NCI-H1436 (cell line): Measurements from ENCODE around the gene CLEC7A.

ENCODE experiments used
- DNase-seq: peaks from one replicate; lab custom pipeline; 2025; lab: John Stamatoyannopoulos, UW

CLEC7A gene

DNA sequence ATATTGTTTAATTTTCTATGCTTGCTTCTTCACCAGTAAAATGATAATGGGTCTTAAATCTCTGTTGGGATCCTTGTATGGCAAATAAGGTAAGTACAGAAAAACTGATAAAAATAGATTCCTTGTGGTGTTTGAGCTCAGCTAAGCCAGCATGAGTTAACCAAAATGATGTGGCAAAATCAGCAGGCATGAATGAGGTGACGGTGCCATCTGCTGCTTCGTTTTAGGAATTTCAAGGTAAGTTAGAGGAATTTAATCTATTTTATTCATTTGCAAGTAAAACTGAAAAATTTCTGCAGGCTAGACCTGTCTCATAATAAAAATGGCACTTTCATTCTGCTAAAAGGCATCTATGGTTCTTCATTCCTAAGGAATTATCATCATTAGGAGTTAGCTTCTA lies 10.0 kb upstream of the CLEC7A start:
- peak; percentile 0 for DNase-seq

DNA sequence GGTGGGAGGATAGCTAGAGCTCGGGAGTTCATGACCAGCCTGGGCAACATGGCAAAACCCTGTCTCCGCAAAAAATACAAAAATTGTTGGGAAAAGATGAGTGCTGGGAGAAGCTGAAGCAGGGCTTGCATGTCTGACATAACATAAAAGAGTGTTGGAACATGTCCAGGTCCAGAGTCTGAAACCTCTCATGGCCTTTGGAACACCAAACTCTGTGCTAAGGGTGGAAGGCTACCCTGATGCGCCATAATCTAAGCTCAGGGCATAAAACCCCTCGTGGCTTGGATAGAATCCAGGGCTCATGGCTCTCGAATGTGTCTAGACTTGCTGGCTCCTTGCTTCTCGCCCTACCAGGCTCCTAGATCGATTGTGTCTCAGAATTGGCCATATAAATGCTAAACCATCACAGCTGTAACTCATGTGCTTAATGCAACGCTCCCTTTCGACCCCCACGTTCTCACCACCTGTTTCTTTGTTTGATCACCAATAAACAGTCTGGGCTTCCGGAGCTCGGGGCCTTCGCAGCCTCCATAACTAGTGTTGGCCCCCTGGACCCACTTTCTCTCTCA lies 6.7 kb upstream of the CLEC7A start:
- DNase-seq, result no peak

DNA sequence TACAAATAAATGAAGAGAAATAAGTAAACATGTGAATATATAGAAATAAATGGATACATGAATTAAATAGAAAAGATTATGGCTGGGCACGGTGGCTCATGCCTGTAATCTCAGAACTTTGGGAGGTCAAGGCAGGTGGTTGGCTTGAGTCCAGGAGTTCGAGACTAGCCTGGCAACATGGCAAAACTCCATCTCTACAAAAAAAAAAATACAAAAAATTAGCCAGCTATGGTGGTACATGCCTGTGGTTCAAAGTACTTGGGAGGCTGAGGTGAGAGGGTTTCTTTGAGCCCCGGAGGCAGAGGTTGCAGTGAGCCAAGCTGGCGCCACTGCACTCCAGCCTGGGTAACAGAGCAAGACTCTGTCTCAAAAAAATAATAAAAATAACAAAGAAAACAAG lies 5.1 kb upstream of the CLEC7A start:
- no peak for DNase-seq

DNA sequence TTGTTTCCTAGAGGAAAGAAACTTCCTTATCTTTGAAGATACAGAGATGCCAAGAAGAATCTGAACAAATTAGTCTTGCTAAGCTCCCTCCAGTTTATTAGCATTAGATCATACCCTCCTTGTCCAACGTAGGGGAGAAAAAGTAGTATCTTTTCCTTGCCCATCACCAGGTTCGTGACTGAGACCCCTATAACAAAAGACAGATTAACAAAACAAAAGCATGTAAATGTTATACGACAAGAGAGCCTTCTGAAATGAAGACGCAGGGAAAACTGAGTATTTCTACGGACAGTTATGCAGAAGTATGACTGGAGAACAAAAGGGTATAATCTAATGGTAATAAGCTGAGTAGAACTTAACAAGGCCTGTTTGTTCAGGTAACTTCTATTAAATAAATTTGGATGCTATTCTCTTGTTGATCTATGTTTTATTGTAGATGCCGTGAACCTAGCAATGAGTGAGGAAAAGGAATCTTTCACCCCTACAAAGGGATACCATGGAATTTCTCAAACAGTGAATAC lies 2.9 kb upstream of the CLEC7A start:
- DNase-seq, result no peak

DNA sequence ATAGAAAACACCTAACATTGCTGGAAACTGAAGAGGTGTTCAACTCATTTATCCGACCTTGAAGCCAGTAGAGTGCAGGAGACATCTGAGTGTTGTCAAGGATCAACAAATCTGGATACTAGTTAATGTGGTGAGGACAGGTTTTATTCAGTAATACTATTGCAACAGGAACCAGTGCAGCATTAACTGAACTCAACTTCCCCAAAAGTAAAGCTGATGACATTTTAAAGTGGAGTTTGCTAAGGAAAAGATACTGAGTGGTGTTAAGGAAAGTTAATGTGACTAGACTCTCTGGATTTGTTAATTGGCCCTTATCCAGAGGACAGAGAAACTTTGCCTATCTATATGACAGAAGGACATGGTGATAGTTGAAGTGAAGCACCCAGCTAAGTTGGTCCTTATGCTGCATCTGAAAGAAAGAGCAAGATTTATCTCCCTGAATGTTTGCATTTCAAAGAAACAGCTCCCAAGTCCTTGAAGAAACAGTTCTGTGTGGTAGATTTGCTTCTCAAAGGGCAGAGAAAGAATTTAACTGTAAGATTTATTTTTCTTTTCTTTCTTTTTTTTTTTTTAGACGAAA lies 1.2 kb upstream of the CLEC7A start:
- DNase-seq, result no peak

DNA sequence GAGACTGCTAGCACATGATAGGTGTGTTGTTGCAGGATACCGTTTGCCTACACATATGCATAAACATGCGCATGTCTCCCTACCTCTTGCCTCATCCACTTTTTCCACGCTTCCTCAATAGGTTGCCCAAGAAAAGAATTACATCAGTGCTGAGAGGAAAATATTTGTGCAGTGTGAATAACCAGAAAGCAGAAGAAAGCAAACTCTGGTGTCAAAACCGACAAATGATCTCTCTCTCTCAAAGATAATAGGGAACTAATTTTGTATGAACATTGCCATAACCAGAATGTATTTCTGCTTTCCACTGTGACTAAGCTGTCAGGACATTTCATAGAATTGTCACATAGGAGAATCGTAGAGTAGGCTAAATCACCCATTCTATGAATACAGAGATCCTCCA lies 1.3 kb downstream of the CLEC7A start:
- DNase-seq, result no peak

DNA sequence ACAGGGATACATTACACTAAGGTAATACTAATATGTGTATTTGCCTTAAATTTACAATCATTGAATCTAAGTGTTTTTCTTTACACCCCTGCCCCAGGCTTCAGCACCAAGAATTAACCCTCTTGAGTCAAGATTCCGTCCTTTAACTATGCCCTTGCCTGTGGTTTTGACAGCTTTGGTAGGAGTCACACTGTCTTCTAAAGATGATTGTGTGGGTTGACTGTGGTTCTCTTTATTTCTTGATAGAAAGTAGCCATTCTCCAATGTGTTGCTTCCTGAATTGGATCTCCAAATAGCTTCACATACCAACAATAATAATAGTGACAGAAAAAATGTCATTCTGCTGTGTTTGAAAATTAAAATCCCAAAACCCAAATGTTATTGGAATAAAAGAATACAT lies 3.6 kb downstream of the CLEC7A start:
- no peak for DNase-seq

DNA sequence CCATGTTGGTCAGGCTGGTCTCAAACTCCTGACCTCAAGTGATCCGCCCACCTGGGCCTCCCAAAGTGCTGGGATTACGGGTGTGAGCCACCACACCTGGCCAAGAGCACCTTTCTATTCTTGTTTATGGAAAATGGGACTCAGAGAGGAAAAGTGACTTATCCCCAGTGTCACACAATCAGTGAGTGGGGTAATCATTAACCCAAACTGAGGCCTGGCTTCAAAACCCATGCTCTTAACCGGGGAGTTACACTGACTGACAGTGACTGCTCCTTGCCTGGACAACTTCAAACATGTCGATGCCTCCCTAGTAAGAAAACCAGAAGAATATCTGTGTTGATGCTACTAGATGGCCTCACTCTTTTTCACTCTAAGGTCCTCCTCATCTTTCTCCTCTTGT lies 7.3 kb downstream of the CLEC7A start:
- no peak for DNase-seq

DNA sequence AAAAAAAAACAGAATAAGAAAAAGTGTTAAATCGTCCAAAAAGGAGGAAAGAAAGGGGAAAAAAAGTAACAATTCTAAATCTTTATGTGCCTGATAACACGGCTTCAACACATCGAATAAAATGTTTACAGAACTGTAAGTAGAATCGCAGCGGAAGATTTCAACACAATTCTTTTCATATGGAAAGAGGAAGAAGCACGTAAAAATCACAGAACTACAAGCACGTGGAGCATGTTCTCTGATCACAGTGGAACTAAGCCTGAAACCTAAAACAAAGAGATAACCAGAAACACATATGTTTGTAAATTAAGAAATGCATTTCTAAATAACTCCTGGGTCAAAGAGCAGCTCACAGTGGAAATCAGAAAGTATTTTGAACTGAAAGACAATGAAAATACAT lies 8.7 kb downstream of the CLEC7A start:
- DNase-seq, result no peak

DNA sequence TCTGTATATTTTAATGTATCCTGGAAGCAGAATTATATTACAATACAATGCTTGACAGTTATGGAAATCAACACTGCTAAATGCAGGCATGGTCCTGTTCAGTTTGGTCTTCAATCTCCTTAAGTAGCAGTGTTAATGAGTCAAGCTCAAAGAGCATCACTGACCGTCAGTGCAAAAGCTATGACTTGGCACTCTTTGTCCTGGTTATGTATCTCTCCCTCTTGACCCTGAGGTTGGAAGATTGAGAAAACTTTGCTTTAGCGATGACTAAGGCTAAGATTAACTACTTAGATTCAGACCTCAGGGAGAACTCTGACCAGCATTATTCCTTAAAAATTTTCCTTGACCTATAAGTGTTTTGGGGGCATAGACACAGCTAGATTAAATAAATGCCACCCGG lies 10.9 kb downstream of the CLEC7A start:
- no peak for DNase-seq

DNA sequence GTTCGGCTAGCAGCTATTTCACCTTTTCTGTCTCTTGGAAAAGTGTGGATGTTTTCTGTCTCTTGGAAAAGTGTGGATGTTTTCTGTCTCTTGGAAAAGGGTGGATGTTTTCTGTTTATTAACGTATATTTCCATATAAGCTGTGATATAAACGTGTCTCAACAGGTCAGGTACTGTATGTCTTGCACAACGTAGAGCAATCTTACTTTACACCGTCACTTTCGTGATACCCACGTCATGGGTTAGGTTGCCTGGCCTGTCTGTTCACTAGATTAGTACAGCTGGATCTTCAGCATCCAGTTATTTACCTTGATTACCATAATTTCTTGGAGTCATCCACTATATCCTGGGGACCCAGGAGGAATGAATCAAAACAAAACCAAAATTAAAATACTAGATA lies 14.1 kb downstream of the CLEC7A start:
- DNase-seq, result no peak

DNA sequence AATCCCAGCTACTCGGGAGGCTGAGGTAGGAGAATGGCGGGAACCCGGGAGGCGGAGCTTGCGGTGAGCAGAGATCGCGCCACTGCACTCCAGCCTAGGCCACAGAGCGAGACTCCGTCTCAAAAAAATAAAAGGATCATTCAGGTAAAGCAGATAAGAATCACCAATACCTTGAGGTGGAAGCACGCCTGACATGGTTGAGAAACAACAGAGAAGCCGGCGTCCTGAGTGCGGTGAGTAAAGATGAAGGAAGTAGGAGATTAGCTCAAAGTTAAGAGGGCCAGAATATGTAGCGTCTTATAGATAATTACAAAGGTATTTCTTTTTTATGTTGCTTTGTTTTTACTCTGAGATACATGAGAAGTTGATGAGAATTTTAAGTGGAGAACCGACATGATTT lies 14.7 kb downstream of the CLEC7A start:
- DNase-seq, result no peak

DNA sequence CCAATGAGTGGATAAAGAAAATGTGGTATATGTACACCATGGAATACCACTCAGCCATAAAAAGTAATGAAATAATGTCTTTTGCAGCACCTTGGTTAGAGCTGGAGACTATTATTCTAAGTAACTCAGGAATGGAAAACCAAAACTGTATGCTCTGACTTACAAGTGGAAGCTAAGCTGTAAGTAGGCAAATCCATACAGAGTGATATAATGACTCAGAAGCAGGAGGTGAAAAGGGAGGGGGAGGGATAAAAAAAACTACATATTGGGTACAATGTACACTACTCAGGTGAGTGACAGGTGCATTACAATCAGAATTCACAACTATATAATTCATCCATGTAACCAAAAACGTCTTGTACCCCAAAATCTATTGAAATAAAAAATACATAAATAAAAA lies 16.1 kb downstream of the CLEC7A start:
- no peak for DNase-seq

DNA sequence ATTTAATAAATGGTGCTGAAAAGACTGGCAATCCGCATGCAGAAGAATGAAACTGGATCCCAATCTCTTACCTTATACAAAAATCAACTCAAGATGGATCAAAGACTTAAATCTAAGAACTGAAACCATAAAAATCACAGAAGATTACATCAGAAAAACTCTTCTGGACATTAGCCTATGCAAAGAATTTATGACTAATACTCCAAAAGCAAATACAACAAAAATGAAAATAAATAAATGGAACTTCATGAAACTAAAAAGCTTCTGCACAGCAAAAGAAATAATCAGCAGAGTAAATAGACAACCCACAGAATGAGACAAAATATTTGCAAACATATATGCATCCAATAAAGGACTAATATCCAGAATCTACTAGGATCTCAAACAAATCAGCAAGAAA lies 16.9 kb downstream of the CLEC7A start:
- DNase-seq, result no peak

DNA sequence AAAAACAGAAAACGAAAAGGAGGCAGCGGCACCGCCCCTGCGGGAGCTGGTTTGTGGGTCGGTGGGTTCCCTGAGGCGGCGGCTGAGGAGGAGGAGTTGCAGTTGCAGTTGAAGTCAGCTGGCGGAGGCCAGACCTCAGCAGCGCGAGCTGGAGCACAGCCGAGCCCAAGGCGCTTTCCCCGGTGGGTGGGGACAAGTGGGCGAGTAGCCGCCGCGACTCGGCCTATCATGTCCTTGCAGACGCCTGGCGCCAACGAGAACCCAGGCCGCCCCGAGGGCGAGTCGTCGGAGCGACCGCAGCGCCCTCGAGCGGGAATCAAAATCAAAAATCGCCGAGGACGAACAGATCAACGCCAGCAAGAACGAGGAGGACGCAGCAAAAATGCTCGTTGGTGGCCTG lies 18.5 kb downstream of the CLEC7A start:
- no peak for DNase-seq

DNA sequence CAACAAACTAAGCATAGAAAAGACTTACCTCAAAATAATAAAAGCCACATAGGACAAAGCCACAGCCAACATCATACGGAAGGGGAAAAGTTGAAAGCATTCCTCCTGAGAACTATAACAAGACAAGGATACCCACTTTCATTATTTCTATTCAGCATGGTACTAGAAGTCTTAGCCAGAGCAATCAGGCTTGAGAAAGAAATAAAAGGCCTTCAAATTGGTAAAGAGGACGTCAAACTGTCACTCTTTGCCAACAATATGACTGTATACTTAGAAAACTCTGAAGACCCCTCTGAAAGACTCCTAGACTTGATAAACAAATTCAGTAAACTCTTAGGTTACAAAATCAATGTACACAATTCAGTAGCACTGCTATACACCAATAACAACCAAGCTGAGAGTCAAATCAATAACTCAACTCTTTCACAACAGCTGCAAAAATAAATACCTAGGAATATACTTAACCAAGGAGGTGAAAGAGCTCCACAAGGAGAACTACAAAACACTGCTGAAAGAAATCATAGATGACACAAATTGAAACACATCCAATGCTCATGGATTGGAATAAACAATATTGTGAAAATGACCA lies 19.6 kb downstream of the CLEC7A start:
- no peak for DNase-seq

DNA sequence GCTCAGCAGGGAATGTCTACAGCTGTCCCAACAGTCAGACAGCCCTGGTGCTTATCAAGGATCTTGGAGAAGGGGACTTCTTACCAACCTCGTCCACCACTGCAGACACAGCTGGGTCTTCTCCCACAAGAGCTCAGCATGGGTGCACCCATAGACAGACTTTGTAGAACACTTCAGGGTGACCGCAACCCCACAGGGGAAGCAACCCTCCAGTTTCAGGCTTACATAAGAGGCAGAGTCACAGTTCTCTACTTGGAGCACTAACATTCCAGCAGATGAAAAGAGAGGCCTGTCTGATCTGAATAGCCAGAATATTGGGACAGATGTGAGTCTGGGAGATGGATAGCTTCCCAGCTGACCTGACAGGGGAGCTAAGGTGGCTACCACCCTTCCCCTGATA lies 27.7 kb downstream of the CLEC7A start:
- no peak for DNase-seq

DNA sequence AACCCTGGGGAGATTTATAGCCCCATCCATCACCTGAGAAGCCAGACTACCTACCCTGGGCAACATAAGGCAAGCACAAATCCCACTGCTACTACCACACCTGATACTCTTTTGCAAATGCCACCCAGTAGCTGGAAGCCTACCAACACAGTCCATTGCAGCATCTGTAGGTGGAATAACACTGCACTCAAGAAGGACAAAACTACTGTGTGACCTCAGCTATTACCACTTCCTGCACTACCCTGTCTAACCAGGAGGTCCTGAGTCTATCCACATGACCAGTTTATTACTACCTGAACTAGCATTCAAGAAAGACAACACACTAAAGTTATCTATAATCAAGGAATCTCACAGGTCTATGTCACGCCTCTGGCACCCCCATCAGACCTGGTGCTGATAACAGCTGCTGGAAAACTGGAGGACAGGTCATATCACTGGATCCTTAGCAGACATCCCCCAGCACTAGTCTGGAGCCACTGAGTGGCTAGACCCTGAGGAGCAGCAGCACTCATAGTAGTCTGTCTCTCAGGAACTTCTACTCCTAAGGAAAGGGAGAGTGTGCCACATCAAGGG lies 28.3 kb downstream of the CLEC7A start:
- DNase-seq, result no peak

DNA sequence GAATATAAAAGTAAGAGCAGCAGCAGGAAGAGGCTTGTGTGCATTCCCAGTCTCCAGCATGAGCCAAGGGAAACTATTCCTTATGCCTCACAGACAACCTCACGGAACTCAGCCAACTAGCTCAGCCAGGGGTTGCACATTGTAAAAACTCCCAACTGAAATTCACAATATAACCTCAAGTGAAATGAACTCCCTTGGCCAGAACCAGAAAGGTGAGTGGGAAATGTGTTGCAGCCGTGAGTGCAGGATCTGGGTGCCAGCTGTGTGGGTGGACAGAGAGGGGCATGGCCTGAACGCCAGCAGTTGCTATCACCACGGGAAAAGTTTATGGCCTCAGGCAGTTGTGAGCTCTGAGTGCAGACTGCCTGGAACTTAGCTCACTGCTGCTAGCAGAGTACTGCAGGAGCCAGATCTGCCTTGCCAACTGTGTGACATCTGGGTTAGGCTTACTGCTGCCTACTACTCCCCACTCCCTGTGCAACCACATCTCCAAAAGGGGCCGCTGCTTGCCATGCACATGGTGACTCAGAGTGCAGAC lies 28.9 kb downstream of the CLEC7A start:
- no peak for DNase-seq

DNA sequence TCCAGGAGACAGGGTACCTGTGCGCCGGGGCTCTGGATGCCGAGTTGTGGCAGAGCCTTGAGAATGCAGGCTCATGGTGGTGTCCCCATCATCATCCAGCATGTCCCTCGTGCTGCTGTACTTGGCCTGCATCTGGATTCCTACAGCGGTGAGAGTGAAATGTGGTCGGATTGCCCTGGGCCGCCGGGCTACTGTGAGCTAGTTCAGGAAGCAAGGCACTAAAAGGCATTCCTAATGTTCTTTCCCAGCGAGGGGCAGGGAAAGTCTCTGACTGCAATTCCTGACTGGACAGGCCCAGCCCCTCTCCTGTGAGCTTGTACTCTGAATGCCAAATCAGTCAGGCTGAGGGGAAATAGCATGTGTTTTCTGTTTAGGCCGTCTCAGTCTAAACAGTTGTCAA lies 31.2 kb downstream of the CLEC7A start, which contains the start of gene CLEC1A:
TSS of gene CLEC1A (minus strand) at position 195 of the 400 bp plus-strand sequence. CDS start at position 132, 63 bp downstream.
- no peak for DNase-seq

DNA sequence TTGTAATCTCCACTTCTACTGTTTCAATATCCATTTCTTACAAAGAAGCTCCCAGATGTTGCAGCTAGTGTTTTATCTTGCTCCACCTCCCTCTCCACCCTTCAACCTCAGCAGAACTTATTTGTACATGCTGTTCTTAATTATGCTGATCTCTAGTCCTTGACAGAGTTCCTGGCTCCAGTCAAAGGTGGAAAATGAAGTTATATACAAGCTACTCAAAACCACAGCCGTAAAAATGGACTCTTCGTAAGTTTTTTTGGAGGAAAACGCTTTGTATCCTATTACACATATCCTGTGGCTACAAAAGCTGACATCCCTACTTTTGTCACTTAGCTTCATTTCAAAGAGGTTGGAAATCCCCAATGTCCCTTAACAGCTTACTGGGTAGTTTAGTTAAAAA lies 32.5 kb downstream of the CLEC7A start:
- no peak for DNase-seq

DNA sequence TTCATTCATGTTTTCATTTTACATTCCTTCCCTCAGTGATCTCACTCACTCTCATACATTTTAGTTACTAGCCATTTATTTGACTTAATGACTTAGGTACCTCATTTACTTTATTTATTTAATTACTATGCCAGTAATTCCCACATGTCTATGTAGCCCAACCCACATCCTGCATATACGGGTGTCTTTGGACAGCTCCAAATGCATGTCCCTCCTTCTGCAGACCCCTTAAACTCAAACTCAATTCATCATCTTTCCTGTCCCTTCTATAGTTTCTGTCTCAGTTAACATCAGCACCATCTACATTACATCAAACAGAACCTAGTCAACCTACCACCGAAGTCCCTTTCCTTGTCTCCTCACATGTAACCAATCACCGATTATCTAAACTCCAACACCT lies 34.0 kb downstream of the CLEC7A start:
- no peak for DNase-seq
